ENCODE data around the gene CHADL.

GRCh38 chr22:41237707-41238569 is 2.8 kb downstream of the CHADL start:
- no peak for TF ChIP-seq GABPA (IDR thresholded peaks at IDR 0.05; ENCODE audit: low read depth)
- TF ChIP-seq, protein P1, sequence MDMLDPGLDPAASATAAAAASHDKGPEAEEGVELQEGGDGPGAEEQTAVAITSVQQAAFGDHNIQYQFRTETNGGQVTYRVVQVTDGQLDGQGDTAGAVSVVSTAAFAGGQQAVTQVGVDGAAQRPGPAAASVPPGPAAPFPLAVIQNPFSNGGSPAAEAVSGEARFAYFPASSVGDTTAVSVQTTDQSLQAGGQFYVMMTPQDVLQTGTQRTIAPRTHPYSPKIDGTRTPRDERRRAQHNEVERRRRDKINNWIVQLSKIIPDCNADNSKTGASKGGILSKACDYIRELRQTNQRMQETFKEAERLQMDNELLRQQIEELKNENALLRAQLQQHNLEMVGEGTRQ (IDR thresholded peaks at IDR 0.05; ENCODE audit: borderline replicate concordance, low read depth, low read length), result no peak
- no peak for TF ChIP-seq ZNF24 (IDR thresholded peaks at IDR 0.05)
- TF ChIP-seq, protein P2, sequence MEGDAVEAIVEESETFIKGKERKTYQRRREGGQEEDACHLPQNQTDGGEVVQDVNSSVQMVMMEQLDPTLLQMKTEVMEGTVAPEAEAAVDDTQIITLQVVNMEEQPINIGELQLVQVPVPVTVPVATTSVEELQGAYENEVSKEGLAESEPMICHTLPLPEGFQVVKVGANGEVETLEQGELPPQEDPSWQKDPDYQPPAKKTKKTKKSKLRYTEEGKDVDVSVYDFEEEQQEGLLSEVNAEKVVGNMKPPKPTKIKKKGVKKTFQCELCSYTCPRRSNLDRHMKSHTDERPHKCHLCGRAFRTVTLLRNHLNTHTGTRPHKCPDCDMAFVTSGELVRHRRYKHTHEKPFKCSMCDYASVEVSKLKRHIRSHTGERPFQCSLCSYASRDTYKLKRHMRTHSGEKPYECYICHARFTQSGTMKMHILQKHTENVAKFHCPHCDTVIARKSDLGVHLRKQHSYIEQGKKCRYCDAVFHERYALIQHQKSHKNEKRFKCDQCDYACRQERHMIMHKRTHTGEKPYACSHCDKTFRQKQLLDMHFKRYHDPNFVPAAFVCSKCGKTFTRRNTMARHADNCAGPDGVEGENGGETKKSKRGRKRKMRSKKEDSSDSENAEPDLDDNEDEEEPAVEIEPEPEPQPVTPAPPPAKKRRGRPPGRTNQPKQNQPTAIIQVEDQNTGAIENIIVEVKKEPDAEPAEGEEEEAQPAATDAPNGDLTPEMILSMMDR (IDR thresholded peaks at IDR 0.05 in 2 of 3, conservative IDR thresholded peaks at IDR 0.05 in 1 of 3; ENCODE audit: control insufficient read depth in 2 of 3, extremely low read depth in 1 of 3, insufficient read depth in 1 of 3, low read depth in 3 of 3, low read length in 3 of 3), result peak; percentile 76 to 89 (median 78)
- no peak for TF ChIP-seq EZH2 (IDR thresholded peaks at IDR 0.05; ENCODE audit: borderline replicate concordance, control insufficient read depth, low read depth, low read length)
- TF ChIP-seq, protein P3, sequence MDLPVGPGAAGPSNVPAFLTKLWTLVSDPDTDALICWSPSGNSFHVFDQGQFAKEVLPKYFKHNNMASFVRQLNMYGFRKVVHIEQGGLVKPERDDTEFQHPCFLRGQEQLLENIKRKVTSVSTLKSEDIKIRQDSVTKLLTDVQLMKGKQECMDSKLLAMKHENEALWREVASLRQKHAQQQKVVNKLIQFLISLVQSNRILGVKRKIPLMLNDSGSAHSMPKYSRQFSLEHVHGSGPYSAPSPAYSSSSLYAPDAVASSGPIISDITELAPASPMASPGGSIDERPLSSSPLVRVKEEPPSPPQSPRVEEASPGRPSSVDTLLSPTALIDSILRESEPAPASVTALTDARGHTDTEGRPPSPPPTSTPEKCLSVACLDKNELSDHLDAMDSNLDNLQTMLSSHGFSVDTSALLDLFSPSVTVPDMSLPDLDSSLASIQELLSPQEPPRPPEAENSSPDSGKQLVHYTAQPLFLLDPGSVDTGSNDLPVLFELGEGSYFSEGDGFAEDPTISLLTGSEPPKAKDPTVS (IDR thresholded peaks at IDR 0.05; ENCODE audit: low read depth, low read length), result no peak
- TF ChIP-seq EP300 (IDR thresholded peaks at IDR 0.05; ENCODE audit: borderline replicate concordance in 1 of 2, control insufficient read depth in 1 of 2, low read depth in 2 of 2, low read length in 2 of 2), result no peak
- TF ChIP-seq YY1 (IDR thresholded peaks at IDR 0.05; ENCODE audit: low read depth, low read length), result peak; percentile 28; the same call in 1 of the 2 replicates
- TF ChIP-seq POLR2AphosphoS2 (IDR thresholded peaks at IDR 0.05; ENCODE audit: low read depth, low read length), result no peak
- no peak for TF ChIP-seq TAF1 (IDR thresholded peaks at IDR 0.05; ENCODE audit: borderline replicate concordance, low read depth, low read length)
- peak; percentile 78 for TF ChIP-seq DPF2 (IDR thresholded peaks at IDR 0.05)
- no peak for TF ChIP-seq CHD1 (IDR thresholded peaks at IDR 0.05; ENCODE audit: low read depth, low read length)
